DMS114 treated with DMSO at 0.1 percent for 48 hours (cell line): Measurements from ENCODE around the gene EIF4A3.
"Not testable (repeated sequence)": the region's sequence is repeated elsewhere in the genome, so short reads cannot be mapped to it uniquely, and the experiment has no call there.

Experiments
- DNase-seq: peaks from one replicate; lab custom pipeline; 2025; ENCODE audit not compliant: unreplicated experiment; lab: John Stamatoyannopoulos, UW

Gene EIF4A3

DNA sequence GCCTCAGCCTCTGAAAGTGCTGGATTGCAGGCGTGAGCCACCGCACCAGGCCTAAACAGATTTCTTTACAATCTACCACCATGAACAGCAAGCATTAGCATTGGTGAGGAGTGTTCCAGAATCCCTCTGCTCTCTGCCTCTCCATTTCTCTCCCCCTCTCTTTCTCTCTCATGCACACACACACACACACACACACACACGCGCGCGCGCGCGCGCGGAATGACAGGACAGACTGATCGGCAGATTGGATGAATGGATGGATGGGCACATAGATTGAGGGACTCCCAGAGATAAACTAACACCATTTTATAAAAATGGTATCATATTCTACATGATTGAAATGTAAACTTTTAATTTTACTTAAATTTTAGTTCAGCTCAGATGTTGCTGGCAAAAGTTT, 26.2 kb upstream of the EIF4A3 start:
- no peak for DNase-seq

DNA sequence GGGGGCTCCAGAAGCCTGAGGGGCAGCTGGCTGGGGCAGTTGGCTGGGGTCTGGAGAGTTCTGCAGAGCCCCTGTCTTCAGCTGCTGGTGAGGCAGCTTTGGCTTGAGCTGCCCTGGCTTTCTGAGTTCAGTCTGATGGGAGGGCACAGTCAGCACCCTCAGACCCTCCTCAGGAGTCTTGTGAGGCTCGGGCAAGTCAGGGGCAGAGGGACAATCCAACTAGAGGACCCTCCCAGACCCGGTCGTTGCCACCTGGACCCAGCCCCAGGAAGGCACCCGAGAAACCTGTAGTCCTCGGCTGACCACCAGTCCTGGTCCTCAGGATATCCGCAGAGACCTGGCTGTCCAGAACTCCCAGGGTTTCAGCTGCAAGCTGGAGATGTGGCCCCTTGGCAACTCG, 24.8 kb upstream of the EIF4A3 start:
- no peak for DNase-seq

GRCh38 chr17:80169784-80170500, 23.0 kb upstream of the EIF4A3 start, which contains the start of gene CARD14:
TSS of gene CARD14 (plus strand) at chr17:80170030. CDS start at chr17:80181439, 11,409 bp downstream.
- no peak for DNase-seq

GRCh38 chr17:80169107-80169506, 22.2 kb upstream of the EIF4A3 start:
- DNase-seq = no peak

- no peak for DNase-seq
These were observed 21.4 kb upstream of the EIF4A3 start for GRCh38 chr17:80168371-80168770.

- no peak for DNase-seq
These were observed 19.5 kb upstream of the EIF4A3 start for GRCh38 chr17:80166446-80166845.

DNA sequence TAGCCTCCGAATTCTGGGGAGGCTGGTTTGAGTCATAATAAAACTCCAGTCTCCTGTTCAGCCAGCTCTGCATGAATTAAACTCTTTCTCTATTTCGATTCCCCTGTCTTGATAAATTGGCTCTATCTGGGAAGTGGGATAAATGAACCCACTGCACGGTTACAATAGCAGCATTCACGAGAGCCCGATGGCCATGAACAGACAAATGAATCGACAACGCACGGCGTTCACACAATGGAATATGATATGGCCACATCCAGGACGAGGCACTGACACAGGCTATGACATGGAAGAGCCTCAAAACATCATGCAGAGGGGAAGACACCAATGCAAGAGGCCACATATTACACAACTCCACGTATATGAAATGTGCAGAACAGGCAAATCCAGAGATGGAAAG, 17.3 kb upstream of the EIF4A3 start:
- no peak for DNase-seq

GRCh38 chr17:80163336-80163735, 16.4 kb upstream of the EIF4A3 start:
- DNase-seq = no peak

DNA sequence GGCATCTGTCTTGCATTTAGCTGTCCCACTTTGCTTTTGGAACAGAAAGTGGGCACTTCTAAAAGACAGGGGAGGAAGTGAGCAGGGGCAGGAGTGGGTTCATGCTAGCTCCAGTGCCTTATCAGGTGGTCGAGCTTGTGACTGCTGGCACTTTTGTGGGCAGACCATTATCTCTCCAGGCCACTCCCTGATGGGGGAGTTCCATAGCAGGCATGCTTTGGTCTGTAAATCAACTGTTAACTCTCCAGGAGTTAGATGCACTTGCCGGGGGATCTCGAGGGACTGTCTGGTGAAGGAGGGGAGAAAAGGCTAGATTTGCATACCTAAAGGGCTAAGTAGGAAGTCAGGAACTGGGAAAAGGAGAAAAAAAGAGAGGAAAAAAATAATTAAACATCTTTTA, 13.6 kb upstream of the EIF4A3 start:
- no peak for DNase-seq

- no peak for DNase-seq
These were observed 11.9 kb upstream of the EIF4A3 start for GRCh38 chr17:80158846-80159245.

DNA sequence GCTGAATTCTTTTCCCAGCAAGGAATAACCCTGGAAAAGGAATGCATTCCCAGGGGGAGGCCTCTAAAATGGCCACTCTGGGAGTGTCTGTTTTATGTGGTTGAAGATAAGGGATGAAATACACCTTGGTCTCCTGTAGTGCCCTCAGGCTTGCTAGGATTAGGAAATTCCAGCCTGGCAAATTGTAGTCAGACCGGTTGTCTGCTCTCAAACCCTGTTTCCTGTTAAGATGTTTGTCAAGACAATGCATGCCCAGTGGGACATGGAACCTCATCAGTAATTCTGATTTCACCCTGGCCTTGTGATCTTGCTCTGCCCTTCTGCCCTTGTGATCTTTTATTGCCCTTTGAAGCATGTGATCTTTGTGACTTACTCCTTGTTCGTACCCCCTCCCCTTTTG, 8.7 kb upstream of the EIF4A3 start:
- not testable (repeated sequence) for DNase-seq

- no peak for DNase-seq
These were observed 7.2 kb upstream of the EIF4A3 start for GRCh38 chr17:80154166-80154565.

DNA sequence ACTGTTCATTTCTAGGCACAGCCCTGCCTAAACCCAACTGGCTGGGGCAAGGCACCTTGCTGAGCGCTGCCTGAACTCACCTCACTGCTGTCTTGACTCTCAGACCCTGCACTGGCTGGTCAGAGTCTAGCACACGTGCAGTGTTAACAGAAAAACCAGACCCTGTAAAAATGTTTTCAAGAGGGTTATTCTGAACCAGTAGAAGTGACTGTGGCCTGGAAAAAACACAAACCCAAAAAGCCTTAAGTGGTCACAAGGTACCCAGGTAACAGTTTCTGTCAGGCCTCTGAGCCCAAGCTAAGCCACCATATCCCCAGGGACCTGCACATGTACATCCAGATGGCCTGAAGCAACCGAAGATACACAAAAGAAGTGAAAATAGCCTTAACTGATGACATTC, 6.1 kb upstream of the EIF4A3 start:
- DNase-seq = no peak

GRCh38 chr17:80152081-80152702, 5.3 kb upstream of the EIF4A3 start:
- no peak for DNase-seq

- no peak for DNase-seq
These were observed 4.4 kb upstream of the EIF4A3 start for GRCh38 chr17:80151333-80151732.

GRCh38 chr17:80146121-80147034, 550 bp downstream of the EIF4A3 start:
- DNase-seq = no peak

- DNase-seq = no peak
These were observed 1.6 kb downstream of the EIF4A3 start for GRCh38 chr17:80145076-80146075.

DNA sequence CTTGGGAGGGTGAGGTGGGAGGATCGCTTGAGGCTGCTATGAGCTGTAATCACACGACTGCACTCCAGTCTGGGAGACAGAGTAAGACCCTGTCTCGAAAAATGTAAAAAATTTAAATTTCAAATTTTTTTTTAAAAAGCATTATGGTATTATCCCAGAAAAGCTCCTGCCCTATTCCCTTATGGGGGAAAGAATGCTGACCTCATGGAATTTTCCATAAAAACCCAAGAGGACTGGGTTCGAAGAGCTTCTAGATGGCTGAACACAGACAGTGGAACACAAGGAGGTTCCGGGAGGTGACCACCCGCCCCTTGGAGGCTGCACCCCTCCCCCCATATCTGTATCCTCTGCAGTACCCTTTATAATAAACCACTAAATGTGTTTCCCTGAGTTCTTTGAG, 4.0 kb downstream of the EIF4A3 start:
- DNase-seq = no peak

DNA sequence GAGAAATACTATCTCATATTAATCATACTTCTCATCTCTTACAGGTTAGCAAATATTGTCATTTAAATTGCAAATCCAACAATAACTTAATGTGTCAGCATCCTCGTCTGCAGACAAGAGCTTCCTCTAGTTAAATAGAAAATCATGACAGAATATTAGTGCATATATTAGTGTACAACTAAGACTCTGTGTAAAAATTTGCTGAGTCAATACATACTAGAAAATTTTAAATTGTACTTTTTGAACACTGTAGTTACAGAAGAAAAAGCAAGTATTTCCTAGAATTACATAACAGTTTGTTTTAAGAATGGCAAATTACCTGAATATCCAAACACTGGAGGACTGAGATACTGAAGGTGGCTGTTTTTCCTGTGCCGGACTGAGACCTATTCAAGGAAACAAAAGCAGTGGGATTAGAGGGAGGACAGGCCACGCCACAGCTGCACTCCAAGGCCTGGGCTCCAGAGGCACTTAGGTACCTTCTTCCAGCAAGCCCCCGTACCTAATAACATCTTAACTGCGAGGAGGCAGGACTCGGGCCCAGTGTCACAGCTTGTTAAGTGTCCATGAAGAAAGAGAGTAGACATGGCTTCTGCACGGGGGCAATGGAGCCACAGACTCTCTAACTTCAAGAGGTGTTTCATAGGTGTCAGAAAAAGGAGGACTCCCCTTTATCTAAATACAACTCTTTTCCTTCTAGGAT, 5.3 kb downstream of the EIF4A3 start:
- DNase-seq = no peak

- DNase-seq = no peak
These were observed 8.0 kb downstream of the EIF4A3 start for GRCh38 chr17:80138856-80139426.
